Hepatocyte (in vitro differentiated cells): ENCODE data around the gene PRR23E.

Source experiments
- CTCF ChIP-seq: fragments of 200-600 bp; sonication (generic); IDR thresholded peaks from 2 replicates; pipeline ENCODE4 v1.5.1; 2016; ENCODE audit warnings: antibody characterized with exemption, mild to moderate bottlenecking; ENCODE audit not compliant: poor library complexity
- EZH2 ChIP-seq: fragments of 200-600 bp; sonication (generic); IDR thresholded peaks from 2 replicates; pipeline ENCODE4 v1.6.1; 2016; ENCODE audit warnings: antibody characterized with exemption, mild to moderate bottlenecking, borderline replicate concordance

- TF ChIP-seq EZH2 (no peak), CTCF (no peak)
Observed at GRCh38 chr3:127196466-127197299, 3.8 kb downstream of the PRR23E start.
